EL (cell line): ENCODE results near the gene CMTM4.
"Not testable (repeated sequence)": the region's sequence is repeated elsewhere in the genome, so short reads cannot be mapped to it uniquely, and the experiment has no call there.

Experiments used
- DNase-seq: peaks from one replicate; pipeline ENCODE4 v3.0.0-alpha.2; 2016

Gene CMTM4

DNA sequence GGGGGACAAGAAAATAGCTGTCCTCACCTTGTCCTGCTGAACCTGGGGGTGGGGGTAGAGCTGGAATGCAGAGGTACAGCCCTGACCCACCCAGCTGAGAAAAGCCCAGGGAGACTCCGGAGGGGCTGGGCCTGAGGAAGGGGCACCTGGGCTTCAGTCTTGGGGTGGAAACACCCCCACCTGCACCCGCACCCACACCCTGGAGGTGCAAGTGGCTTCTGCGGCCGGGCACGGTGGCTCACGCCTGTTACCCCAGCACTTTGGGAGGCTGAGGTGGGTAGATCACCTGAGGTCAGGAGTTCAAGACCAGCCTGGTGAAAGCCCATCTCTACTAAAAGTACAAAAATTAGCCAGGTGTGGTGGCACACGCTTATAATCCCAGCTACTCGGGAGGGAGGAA lies 84.6 kb downstream of the CMTM4 start:
- DNase-seq = not testable (repeated sequence)

DNA sequence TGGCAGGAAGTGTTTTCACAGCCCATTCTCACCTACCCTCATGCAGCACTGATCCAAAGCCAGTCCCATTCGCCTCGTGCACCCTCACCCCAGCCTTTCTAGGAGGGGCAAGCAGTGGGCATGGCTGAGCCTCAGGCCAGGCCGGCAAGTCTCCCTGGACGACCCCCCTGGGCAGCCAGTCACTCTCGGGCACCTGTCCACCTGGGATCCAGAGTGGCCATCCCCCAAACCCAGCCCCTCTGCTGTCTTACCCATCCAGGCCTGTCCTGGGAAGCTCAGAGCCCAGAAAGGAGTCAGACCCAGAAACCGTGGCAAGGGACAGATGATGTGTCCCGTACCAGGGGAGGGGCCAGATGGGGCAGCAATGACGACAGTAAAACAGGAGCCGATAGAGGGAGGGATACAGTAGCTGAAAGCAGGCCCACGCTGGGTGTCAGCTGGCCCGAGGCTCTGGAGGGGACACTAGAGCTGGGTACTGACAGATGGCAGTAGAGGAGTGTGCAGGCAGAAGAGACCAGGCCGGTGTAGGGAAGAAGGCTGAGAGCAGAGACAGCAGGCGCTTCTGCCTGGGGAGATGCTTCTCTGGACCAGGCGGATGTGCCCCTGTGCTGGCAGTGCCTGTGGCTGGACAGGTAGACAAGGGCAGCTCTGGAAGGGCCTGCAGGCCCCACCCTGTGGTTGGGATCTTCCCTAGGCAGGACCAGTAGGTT lies 86.3 kb downstream of the CMTM4 start:
- no peak for DNase-seq

DNA sequence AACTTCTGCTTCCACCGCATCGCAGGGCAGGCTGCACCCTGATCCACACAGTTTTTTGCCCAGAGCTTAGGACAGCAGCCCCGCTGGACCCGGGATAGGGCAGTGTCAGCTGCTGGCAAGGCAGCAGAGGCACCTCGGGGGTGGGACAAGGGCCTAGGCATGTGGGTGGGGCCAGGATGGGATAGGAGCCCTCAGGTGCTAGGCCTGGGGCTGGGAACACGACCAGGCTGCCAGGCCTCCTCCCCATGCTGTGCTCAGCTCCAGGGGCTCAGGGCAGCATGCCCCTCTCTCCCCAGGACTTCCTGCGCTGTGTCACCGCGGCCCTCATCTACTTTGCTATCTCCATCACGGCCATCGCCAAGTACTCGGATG lies 87.4 kb downstream of the CMTM4 start:
- no peak for DNase-seq

DNA sequence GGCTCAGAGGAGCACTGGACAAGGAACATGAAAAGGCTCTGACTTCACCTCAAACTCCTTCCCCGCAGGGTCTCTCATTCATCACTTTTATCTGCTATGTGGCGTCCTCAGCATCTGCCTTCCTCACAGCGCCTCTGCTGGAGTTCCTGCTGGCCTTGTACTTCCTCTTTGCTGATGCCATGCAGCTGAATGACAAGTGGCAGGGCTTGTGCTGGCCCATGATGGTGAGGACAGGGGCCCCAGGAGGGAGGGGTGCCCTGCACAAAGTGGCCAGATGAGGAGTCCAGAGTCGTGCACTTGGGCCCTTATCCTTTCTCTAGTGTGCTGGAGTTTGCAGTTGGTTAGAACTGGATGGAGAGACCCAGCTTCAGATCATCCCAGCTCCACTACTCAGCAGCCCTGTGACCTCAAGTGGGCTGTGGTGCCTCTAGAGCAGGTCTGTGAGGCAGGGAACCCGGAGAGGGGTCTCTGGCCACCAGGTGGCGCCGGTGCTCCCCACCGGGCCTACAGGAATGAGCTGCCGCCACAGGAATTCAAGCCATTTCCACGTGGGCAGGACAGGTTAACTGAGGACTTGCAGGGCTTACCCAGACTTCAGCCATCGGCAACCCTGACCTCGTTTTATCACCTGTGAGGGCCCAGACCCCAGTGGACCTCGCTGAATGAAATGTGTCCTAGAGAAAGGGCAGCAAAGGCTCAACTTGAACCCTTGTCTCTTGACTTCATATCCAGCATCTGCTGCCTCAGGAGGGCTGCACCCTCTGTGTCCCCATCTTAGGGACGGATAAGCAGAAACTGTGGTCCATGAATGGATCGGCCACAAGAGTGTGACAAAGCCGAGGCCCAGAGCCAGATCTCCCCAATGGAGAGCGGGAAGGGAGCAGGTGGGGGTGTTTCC lies 88.1 kb downstream of the CMTM4 start:
- peak; percentile 87 for DNase-seq

DNA sequence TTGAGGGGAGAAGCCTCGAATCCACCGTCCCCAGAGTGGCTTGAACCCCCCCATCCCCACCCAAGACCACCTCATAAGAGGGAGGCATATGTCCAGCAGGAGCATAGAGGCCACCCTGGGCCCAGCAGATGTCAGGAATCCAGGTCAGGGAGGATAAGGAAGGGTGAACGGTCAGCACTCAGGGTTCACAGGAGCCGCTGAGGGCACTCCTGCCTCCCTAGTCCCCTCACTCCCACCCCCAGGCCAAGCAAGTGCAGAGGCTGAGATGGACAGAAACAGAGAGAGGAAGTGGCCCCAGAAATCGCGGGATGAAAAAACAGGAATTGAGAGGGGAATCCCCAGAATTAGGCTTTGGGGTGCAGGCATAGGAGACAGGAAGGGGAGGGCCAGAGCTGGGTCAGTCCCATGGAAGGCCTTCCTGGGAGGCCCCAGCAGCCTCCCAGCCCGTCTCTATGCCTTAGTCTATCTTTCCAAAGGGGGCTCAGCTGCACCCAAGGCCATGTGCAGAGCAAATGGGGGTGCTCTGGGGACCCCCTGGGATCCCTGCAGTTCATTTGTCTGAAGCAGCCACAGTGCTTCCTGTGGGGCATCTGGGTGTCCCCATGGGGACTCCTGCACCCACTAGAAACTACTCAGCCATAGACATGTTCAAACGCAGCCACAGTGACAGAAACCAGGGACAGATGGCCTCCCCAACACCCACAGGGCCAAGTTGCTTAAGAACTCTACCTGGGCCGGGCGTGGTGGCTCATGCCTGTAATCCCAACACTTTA lies 90.4 kb downstream of the CMTM4 start:
- DNase-seq = peak; percentile 25

DNA sequence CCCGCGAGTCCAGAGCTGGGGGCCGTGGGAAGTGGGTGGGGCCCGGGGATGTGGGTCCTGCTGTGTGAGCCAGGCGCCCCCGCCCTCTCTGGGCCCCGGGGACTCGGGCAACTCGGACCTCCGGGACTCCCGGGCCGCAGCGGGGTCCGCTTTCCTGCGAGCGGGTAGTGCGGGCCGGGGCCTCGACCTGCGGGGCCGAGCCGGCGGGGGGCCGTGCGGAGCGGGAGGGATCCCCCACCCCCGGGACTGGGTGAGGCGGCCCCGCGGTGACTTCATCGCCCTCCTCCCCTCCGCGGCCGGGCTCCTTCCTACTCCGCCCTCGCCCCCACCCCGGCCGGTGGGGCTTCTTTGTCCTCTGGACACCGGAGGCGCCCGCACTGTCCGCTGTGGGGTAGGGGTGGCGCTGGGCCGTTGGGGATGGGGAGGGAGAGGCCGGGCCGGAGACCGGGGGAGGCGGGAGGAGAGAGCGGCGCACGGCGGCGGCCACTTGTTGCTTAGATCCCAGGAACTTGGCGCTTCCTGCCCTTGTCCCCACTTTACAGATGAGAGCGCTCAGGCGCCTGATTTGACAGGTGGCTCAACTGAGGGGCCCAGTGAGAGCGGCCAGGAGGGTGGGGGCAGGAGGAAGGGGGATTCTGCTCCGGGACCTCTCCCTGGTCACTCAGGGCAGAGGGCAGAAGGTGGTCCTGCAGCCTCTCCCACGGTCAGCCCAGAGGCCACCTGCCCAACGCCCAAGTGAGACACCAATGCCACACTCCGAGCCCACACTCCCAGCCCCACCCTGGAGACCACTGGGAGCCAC lies 91.2 kb downstream of the CMTM4 start:
- DNase-seq = peak; percentile 53

DNA sequence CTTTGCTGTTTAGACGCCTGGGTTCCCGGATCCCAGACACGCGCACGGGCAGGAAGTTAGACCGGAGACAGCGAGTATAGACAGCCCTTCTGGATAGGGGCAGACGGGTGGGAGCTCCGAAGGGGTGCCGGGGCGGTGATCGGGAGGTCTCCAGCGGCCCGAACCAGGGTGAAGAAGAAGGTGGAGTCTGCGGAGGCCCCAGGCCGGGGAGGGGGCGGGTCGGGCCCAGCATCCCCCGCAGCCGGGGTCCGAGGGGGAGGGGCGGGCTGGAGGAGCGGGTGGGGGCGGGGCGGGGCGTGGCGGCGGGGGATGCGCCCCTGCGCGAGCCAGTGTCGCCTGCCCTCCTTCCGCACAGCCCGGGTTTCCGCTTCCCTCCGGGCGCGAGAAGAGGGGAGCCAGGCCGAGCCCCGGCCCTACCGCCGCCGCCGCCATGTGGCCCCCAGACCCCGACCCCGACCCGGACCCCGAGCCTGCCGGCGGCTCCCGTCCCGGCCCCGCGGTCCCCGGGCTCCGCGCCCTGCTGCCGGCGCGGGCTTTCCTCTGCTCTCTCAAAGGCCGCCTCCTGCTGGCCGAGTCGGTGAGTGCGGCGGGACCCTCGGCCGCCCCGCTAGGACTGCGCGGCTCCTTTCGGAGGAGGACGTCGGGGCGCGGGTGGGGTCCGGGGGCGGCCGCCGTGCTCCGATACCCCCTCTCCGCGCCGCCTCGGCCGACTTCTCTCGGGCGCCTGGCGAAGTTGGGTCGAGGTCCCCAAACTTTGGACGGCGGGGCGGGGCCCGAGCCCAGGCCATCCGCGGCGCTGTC lies 92.0 kb downstream of the CMTM4 start, which contains the start of gene CMTM3:
Gene CMTM3, plus strand, starts transcription at position 329 of the 801 bp plus-strand sequence. Its CDS starts 102 bp downstream, at position 431.
- peak; percentile 62 for DNase-seq

DNA sequence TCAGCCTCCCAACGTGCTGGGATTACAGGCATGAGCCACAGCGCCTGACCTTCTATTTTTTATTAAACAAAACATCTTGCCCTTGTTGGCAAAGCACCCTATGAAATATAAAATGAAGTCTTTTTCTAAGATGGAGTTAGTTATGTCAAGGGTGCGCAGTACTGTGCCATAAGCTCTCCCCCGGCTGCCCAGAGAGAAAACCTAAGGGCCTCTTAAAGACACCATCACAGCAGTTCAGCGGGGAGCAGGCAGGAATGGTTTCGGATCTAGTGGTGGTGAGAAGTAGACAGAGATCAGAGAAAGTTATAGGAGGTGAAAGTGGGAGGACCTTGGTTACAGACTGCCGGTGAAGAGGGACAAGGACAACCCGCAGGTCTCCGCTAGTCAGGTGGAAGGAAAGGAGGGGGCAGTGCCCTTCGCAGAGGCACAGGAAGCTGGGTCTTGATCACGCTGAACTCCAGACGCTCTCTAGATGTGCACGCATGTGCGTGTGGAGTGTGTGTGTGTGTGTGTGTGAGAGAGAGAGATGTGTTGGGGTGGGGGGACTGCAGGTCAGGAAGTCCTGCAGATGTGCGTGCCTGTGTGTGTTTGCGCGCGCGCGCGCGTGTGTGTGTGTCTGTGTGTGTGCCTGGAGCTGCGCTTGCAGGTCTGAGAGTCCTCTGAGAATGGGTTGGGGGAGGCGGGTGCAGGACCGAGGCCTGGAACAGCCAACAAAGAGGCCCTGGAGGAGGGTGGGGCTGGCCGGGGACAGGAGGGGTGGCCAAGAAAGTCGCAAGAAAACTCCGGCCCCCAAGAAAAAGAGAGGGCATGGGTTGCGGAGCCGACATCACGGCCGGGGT lies 92.8 kb downstream of the CMTM4 start:
- DNase-seq = peak; percentile 58

DNA sequence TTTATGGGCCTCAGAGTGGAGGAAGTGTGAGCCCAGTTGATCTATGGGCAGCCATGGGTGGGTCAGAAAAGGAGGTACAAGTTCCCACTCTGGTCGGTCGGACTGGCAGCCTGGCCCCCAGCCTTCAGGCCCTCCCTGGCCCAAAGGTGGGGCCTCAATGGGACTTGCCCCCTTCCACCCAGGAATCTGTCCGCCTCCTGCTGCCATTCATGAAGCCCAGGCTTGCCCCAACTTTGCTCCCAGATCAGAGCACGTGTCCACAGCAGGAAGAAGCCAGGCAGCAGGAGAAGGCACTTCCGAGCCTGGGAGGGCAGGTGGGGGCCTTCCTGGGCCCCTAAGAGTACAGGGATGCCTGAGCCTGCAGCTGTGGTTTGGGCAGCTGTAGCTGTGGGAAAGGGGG lies 95.1 kb downstream of the CMTM4 start:
- no peak for DNase-seq

DNA sequence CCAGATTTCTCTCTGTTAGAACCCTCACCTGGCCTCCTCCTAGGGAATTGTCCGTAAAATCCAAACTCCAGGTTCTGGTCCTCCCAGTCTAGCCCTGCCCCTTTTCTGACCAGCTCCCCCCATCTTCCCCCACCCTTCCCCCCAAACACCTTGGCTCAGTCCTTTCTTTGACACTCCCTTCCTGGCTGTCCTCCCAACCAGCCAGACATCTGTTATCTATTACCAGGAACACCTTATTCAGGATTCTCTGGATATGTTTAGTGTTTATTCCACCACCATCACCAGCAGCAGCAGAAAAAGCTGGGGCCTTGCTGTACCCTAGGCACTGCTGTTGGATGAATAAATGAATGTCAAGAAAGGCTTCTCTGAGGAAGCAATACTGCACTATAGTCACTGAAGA lies 96.1 kb downstream of the CMTM4 start:
- DNase-seq = no peak

DNA sequence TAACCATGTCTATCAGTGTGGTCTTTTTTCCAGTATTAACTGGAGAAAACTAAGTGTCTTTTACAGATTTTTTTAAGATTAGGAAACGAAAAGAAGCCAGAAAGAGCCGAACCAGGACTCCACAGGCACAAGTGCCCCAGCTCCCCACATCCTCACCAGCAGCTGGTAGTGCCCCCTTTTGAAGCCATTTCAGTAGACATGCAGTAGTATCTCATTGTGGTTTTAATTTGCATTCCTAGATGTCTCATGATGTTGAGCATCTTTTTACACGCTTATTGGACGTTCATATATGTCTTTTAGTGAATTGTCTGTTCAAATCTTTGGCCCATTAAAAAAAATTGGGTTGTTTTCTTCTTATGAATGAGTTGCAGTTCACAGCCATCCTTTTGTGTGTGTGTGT lies 96.8 kb downstream of the CMTM4 start:
- no peak for DNase-seq

DNA sequence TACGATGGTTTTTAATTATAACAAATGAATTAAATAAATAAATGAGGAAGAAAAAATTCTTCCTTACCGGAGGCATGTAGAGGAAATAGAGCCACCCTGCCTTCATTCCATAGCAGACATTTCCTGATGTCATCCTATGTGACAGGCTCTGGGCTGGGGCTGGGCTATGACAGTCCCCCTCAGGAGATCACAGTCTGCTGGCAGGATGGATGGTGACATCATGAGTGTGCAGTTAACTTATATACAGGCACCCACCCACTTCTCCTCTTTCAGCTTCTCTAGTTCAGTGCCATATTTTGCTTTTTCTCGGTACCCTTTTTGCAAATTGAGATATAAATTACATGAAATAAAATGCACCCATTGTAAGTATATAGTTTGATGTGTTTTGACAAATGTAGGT lies 98.4 kb downstream of the CMTM4 start:
- DNase-seq = no peak

DNA sequence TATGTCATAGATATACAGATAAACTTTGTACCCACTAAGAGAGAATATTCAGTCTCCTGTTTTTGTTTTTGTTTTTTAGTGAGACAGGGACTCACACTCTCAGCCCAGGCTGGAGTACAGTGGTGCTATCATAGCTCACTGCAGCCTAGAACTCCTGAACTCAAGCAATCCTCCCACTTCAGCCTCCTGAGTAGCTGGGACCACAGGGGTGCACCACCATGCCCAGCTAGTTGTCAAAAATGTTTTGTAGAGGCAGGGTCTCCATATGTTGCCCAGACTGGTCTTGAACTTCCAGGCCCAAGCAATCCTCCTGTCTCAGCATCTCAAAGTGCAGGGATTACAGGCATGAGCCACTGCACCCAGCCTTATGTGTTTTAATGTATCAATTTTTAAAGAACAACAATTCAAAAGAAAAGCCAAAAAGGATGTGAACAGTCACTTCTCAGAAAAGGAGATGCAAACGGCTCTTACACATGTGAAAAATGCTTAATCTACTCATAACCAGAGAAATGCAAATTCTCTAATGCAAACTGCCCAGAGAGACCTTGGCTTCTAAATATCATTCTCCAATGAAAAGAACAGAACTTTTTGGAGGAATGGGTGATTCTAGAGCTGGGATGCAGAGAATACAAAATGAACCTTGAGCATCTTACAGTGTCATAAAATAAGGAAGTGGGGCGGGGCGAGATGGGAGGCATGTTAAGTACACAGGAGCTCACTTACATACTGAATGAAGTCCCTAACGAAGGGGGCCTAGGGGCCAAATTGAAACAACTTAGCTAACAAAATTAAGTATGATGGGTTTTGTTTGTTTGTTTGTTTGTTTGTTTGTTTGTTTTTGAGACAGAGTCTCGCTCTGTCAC lies 99.3 kb downstream of the CMTM4 start:
- DNase-seq = no peak

DNA sequence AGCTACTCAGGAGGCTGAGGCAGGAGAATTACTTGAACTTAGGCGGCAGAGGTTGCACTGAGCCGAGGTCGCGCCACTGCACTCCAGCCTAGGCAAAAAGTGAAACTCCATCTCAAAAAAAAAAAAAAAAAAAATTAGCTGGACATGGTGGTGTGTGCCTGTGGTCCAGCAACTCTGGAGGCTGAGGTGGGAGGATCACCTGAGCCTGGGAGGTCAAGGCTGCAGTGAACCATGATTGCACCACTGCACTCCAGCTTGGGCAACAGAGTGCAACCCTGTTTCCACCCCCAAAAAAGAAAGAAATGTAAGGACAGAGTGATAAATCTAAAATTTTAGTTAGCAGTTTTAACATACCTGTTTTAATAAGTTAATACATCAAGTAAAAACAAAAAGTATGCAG lies 100.0 kb downstream of the CMTM4 start:
- not testable (repeated sequence) for DNase-seq

DNA sequence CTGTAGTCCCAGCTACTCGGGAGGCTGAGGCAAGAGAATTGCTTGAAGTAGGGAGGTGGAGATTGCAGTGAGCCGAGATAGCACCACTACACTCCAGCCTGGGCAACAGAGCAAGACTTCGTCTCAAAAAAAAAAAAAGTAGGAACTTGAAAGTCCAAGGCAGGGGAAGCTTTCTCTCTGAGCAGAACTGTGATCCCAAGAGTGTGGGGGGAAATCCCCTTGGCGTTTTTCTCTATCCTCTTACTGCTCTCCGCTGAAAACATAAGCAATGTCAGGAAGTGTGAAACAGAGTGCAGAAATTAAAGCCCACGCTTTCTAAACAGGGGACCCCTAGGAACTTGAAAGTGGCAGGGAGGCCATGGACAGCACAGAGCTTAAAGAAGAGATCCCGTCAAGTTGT lies 101.8 kb downstream of the CMTM4 start:
- no peak for DNase-seq

DNA sequence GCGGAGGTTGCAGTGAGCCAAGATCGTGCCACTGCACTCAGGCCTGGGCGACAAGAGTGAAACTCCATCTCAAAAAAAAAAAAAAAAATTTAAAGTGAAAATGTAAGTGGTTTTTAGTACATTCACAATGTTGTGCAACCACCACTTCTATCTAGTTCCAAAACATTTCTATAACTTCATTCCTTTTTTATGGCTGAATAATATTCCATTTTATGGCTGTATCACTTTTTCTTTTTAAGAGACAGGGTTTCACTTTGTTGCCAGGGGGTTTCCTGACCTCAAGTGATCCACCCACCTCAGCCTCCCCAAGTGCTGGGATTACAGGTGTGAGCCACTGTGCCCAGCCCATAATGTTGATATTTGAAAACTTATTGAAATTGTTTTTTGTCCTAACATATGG lies 103.7 kb downstream of the CMTM4 start:
- DNase-seq = no peak

DNA sequence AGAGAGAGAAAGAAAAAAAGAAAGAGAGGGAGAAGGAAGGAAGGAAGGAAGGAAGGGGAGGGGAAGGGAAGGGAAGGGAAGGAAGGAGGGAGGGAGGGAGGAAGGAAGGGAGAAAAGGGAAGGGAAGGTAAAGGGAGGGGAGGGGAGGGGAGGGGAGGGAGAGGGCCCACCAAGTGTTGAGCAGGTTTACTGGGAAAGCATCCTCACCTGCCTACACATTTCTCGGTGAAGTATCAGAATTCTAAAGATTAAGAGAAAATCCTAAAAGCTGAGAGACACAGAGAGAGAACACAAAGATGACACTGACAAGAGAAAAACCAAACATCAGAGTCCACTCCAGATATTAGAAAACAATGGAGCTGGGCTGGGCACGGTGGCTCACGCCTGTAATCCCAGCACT lies 104.3 kb downstream of the CMTM4 start:
- DNase-seq = no peak

DNA sequence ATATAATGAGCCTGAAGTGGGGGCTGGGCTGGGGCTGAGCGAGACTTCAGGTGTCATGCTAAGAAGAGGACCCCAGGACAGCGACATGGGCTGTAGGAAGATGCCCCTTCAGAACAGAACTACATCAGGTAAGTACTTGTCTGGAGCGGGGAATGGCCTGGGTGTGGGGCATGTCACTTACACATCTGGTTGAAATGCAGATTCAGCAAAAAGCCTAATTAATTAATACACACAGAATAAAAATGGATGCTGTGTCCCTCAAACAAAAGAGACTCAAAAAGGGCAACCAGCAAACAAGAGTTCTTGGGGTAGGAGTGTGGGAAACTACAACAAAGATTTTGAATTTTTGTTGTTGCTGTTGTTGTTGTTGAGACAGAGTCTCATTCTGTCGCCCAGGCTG lies 105.5 kb downstream of the CMTM4 start:
- DNase-seq = no peak

DNA sequence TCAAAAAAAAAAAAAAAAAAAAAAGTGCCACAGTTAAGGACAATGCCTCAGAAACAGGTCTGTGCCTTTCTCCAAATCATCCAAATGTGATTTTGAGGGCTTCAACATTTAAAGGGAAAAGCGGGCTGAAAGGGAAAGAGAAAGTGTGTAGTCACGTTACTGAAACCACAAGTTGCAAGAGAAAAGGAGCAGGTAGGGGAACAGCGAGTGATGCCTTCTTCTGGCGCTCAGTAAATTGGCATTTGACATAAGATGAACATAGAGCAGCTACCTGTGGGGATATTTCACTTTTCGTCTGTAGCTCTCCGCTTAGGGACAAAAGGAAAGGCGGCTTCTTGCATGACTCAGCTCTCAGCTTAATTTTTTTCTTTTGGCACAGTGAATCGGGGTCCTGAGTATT lies 106.2 kb downstream of the CMTM4 start:
- DNase-seq = no peak
